Activated T-cell treated with anti-CD3 and anti-CD28 coated beads, Interleukin-2, amount 50 U/mL, for 1 hour (primary cell): ENCODE data around the gene GPM6B.

ENCODE experiments used
- DNase-seq: peaks from one replicate; pipeline ENCODE4 v3.0.0-alpha.2; 2020

The GPM6B gene

GRCh38 chrX:13721371-13721770, 95.5 kb downstream of the GPM6B start:
- DNase-seq = no peak
